B cell (primary cell): ENCODE results near the gene CA11. TPM values are rescaled to one million over a fixed set of nuclear protein-coding genes. Genes with fewer than 3 reads are reported as not detected.

Experiments used
- ATAC-seq: fragments of 200-7000 bp; cut with Tn5 transposase; one replicate; pipeline ENCODE4 v1.10.0; 2021; ENCODE audit warnings: low read depth, mild to moderate bottlenecking, moderate number of reproducible peaks, moderate library complexity
- CTCF ChIA-PET: fragments of 350-600 bp; sonication (Branson Sonifier 250); formaldehyde crosslinking; loops from one replicate; lab custom pipeline; 2021; ENCODE audit warnings: antibody characterized with exemption, inconsistent platforms; lab: Charles Lee
- POLR2A ChIA-PET: fragments of 350-600 bp; sonication (Branson Sonifier 250); formaldehyde crosslinking; loops from one replicate; lab custom pipeline; 2021; ENCODE audit warnings: antibody characterized with exemption; lab: Charles Lee
- DNase-seq: peaks from one replicate; pipeline ENCODE4 v3.0.0; 2013
- H2AFZ ChIP-seq: 2 replicates; pipeline ENCODE4 v1.6.1; 2012; ENCODE audit warnings: mild to moderate bottlenecking, low read depth, low read length; ENCODE audit not compliant: insufficient read depth, poor library complexity, severe bottlenecking
- H3K27ac ChIP-seq, 2 donors: 1 replicate in 1 of 2; 2 replicates in 1 of 2; pipeline ENCODE4 v1.5.1; 2012 to 2013; ENCODE audit warnings: low read length in 2 of 2, mild to moderate bottlenecking in 2 of 2, moderate library complexity in 1 of 2
- H3K27me3 ChIP-seq, 4 experiments: fragments of 200-600 bp in 1 of 4; sonication (generic) in 1 of 4; replicated peaks in 1 of 4; 1 replicate in 2 of 4; 2 replicates in 2 of 4; pipeline versions ENCODE4 v1.6.1 to v1.7.0; 2013 to 2016; ENCODE audit warnings: low read length in 3 of 4, mild to moderate bottlenecking in 2 of 4, mixed read lengths in 1 of 4, moderate library complexity in 1 of 4; ENCODE audit not compliant: insufficient read depth in 4 of 4, control insufficient read depth in 3 of 4; ENCODE audit errors: control extremely low read depth in 1 of 4
- H3K36me3 ChIP-seq, 2 experiments: replicated peaks in 1 of 2; 1 replicate in 1 of 2; 2 replicates in 1 of 2; pipeline versions ENCODE4 v1.6.1 to v1.7.1; 2013; ENCODE audit warnings: low read length in 1 of 2; ENCODE audit not compliant: insufficient read depth in 2 of 2, control insufficient read depth in 1 of 2; ENCODE audit errors: control extremely low read depth in 1 of 2, extremely low read depth in 1 of 2
- H3K4me1 ChIP-seq, 2 donors: fragments of 200-600 bp in 1 of 2; sonication (generic) in 1 of 2; 1 replicate in 1 of 2; 2 replicates in 1 of 2; pipeline versions ENCODE4 v1.5.1 to v1.6.1; 2013 to 2017; ENCODE audit warnings: low read length in 2 of 2; ENCODE audit not compliant: control insufficient read depth in 2 of 2, insufficient read depth in 2 of 2
- H3K4me2 ChIP-seq: replicated peaks from 2 replicates; pipeline ENCODE3; 2012; ENCODE audit warnings: mild to moderate bottlenecking, low read depth, low read length; ENCODE audit not compliant: poor library complexity, severe bottlenecking
- H3K4me3 ChIP-seq, 5 experiments: fragments of 200-600 bp in 1 of 5; sonication (generic) in 1 of 5; 1 replicate in 3 of 5; 2 replicates in 2 of 5; pipeline versions ENCODE4 v1.5.1 to v1.7.0; 2011 to 2016; ENCODE audit warnings: low read length in 4 of 5, mild to moderate bottlenecking in 4 of 5, low read depth in 2 of 5, control low read depth in 1 of 5, moderate library complexity in 1 of 5; ENCODE audit not compliant: insufficient read depth in 1 of 5; ENCODE audit errors: control extremely low read depth in 1 of 5, extremely low read depth in 1 of 5
- H3K79me2 ChIP-seq: fragments of 200-600 bp; sonication (generic); one replicate; pipeline ENCODE4 v1.6.0; 2016; ENCODE audit warnings: low read length; ENCODE audit not compliant: control insufficient read depth, insufficient read depth
- H3K9ac ChIP-seq: fragments of 200-600 bp; sonication (generic); 2 replicates; pipeline ENCODE4 v1.6.1; 2017; ENCODE audit warnings: mild to moderate bottlenecking, low read length, moderate library complexity
- H3K9me3 ChIP-seq, 3 donors: one replicate each; pipeline versions ENCODE4 v1.6.1 to v1.7.1; 2013; ENCODE audit warnings: low read length in 2 of 3; ENCODE audit not compliant: control insufficient read depth in 2 of 3, insufficient read depth in 1 of 3; ENCODE audit errors: control extremely low read depth in 1 of 3
- H4K20me1 ChIP-seq: 2 replicates; pipeline ENCODE4 v1.6.0; 2012; ENCODE audit warnings: mild to moderate bottlenecking, low read length; ENCODE audit not compliant: insufficient read depth, control insufficient read depth, poor library complexity, severe bottlenecking
- H3K27ac Mint-ChIP-seq: one replicate; pipeline ENCODE4 v1.8.0; 2021; ENCODE audit warnings: mixed read lengths
- H3K27me3 Mint-ChIP-seq: one replicate; pipeline ENCODE4 v1.8.0; 2021; ENCODE audit warnings: mixed read lengths
- H3K4me1 Mint-ChIP-seq: one replicate; pipeline ENCODE4 v1.8.0; 2021; ENCODE audit warnings: mixed read lengths
- H3K4me3 Mint-ChIP-seq: one replicate; pipeline ENCODE4 v1.8.0; 2021; ENCODE audit warnings: mixed read lengths
- H3K9me3 Mint-ChIP-seq: one replicate; pipeline ENCODE4 v1.8.0; 2022; ENCODE audit warnings: mixed read lengths; ENCODE audit not compliant: insufficient read depth
- CTCF ChIP-seq: fragments of 200-600 bp; IDR thresholded peaks from one replicate; pipeline ENCODE4 v1.8.0; 2022; ENCODE audit warnings: antibody characterized with exemption, mild to moderate bottlenecking
- EZH2 ChIP-seq: IDR thresholded peaks from 2 replicates; pipeline ENCODE4 v1.6.1; 2012; ENCODE audit warnings: borderline replicate concordance, low read depth, mild to moderate bottlenecking, moderate library complexity, low read length; ENCODE audit not compliant: insufficient read depth, poor library complexity, severe bottlenecking
- WGBS: methylation state at CpG from one replicate; pipeline ENCODE4 v1.1.5; 2013; ENCODE audit warnings: missing lambda C conversion rate; ENCODE audit not compliant: insufficient coverage; 5-methylcytosine and 5-hydroxymethylcytosine counted together
- intact Hi-C: fragments of 100-400 bp; cut with micrococcal nuclease; formaldehyde crosslinking; loops from one replicate; pipeline ENCODE4 v1.10.0; 2022
- polyA plus RNA-seq: library from polyadenylated mRNA; depleted of rRNA; stranded (reverse); fragments of >200 nt; gene quantifications from 2 replicates; pipeline ENCODE4 v1.2.3, GENCODE V29; 2012
- total RNA-seq, 2 donors: library from RNA; stranded (reverse); fragments of 120-200 nt in 1 of 2; gene quantifications; 1 replicate in 1 of 2; 2 replicates in 1 of 2; pipeline versions ENCODE4 v1.2.3 to v1.2.4, GENCODE V29; 2013 to 2022

Gene CA11
- total and polyA plus RNA-seq, 2 donors (not counting 1 experiment from before 2014, with no cell fraction given): 6.5 to 27.7 TPM

- H3K27ac Mint-ChIP-seq: peak overlapping the region; percentile 100
- no peaks in the 10 kb centered on the region for H3K27me3 ChIP-seq
- DNase-seq: peak; percentile 100
- H3K27me3 Mint-ChIP-seq: no peaks in the 10 kb centered on the region
- peaks cover 41% of the 10 kb centered on the region for H4K20me1 ChIP-seq
- intact Hi-C loops: loop anchor here (1.0 to 10.0 kb wide), 10 partner anchors 13 to 1365 kb away; partner anchors contain the start of genes C19orf73, EMP3, FLT3LG and INAFM1
- peak overlapping the region; percentile 89 to 94 for H3K27ac ChIP-seq
- peak overlapping the region; percentile 99 for H3K4me2 ChIP-seq
- 0% methylated on average over 32 of the region's 38 CpGs for WGBS
- peak; percentile 68 for ATAC-seq
- ChIA-PET POLR2A (interaction anchor here (0.5 to 3.1 kb wide), 14 partner anchors 8 to 480 kb away, joined by 3 to 23 read pairs (median 5); partner anchors contain the start of genes CA11, NUCB1, RPL18 and SPHK2), CTCF (interaction anchor here (0.7 to 2.7 kb wide), 7 partner anchors 8 to 356 kb away, joined by 3 to 12 read pairs (median 3); partner anchors contain the start of genes CA11, GYS1 and RUVBL2)
- peaks cover 48% of the 10 kb centered on the region for H3K79me2 ChIP-seq
- peaks cover 4% of the 10 kb centered on the region for H3K9me3 Mint-ChIP-seq
- peak overlapping the region; percentile 96 for H3K4me3 Mint-ChIP-seq
- H3K4me1 ChIP-seq: peaks cover 40 to 41% of the 10 kb centered on the region in 2 donors
- H3K9me3 ChIP-seq: peaks cover 0 to 5% (median 0%) of the 10 kb centered on the region in 3 donors
- TF ChIP-seq EZH2: no peak
- no peak for TF ChIP-seq CTCF
- H3K4me3 ChIP-seq: peak overlapping the region; percentile 57 to 98 (median 88)
- peak overlapping the region; percentile 82 for H3K9ac ChIP-seq
- peaks cover 0 to 14% of the 10 kb centered on the region in 2 experiments for H3K36me3 ChIP-seq
- peak overlapping the region; percentile 76 for H2AFZ ChIP-seq
- H3K4me1 Mint-ChIP-seq: peaks cover 54% of the 10 kb centered on the region
Observed at GRCh38 chr19:48637449-48637947, 8.5 kb downstream of the CA11 start.
